GM19351 (cell line): ENCODE results near the gene CACNG4.

ENCODE experiments used
- ATAC-seq: cut with Tn5 transposase; IDR thresholded peaks from one replicate; pipeline ENCODE4 v1.9.1; 2021; ENCODE audit warnings: mild to moderate bottlenecking, moderate library complexity; ENCODE audit not compliant: unreplicated experiment

CACNG4 gene

GRCh38 chr17:66983414-66984021 lies 19.0 kb downstream of the CACNG4 start:
- ATAC-seq: no peak

- no peak for ATAC-seq
These were observed 20.2 kb downstream of the CACNG4 start for GRCh38 chr17:66984730-66985129.

DNA sequence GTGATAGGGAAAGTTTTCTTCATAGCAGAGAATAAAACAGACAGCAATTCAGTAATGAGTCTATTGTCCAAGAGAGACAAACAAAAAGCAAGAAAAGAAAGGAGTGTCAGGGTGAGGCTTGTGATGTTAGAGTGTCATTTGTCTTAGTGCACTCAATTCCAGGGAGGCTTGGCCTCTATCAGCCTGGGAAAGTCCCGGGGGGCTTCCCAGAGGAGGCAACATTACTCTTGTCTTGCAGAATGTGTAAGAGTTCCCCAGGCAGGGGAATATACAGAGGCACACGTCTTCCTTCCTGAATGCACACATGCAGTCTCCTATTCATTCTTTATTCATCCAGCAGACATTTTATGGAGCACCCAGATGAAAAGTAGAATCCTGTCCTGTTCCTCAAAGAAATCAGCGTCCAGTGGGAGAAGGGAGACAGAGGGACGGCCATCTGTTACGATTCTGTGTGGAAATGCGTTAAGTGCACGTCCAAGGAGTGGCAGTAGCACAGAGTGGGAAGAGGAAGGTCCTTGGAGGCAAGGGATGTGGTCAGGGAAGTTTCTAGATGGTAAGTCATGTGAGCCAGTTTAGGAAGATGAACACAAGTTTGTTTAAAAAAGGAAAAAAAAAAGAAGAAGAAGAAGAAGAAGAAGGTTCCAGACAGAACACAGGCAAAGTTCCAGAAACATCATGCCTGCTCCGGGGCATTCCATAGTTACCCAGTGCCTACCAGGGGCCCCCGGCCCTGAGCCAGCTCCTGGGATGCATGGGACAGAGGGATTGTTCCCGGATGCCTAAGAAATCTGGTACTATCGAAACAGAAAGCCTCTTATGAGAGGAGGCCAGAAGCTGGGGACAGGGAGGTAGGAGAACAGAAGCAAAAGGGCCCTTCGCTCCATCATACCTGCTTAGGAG lies 21.1 kb downstream of the CACNG4 start:
- ATAC-seq: no peak

GRCh38 chr17:66986659-66987058 lies 22.2 kb downstream of the CACNG4 start:
- ATAC-seq: no peak

DNA sequence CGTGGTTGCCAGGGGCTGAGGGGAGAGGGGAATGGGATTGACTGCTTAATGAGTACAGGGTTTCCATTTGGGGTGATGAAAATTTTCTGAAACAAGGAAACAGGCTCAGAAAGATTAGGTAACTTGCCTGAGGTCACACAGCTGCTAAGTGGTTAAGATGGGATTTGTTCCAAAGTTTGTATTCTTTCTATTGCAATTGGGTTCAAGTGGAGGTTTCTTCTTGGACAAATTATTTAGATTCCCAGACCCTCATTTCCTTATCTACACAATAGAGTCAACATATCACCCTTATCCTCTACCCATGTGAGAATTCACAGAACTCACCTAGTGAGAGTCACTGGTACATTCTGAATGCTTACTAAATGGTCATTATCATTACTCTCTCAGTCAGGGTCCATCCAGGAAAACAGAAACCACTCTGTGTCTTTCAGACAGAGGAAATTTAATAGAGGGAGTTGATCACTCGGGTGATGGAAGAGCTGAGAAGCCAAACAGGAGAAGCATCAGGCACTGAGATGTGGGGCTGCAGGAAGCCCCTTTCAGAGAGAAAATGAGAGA lies 22.6 kb downstream of the CACNG4 start:
- no peak for ATAC-seq

- no peak for ATAC-seq
These were observed 23.7 kb downstream of the CACNG4 start for GRCh38 chr17:66988069-66988798.

DNA sequence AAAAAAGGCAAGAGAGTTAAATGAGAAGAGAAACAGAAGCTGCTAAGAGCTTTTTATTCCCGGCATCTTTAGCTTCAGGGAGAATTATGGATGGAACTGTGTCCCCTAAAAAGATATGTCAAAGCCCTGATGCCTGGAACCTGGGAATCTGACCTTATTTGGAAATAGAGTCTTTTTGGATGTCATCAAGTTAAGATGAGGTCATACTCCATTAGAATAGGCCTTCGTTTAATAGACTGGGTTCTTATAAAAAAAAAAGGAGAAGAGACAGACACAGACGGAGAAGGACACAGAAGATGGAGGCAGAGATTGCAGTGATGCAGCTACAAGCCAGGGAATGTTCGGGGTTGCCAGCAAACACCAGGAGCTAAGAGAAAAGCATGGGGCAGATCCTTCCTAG lies 24.6 kb downstream of the CACNG4 start:
- ATAC-seq: no peak

DNA sequence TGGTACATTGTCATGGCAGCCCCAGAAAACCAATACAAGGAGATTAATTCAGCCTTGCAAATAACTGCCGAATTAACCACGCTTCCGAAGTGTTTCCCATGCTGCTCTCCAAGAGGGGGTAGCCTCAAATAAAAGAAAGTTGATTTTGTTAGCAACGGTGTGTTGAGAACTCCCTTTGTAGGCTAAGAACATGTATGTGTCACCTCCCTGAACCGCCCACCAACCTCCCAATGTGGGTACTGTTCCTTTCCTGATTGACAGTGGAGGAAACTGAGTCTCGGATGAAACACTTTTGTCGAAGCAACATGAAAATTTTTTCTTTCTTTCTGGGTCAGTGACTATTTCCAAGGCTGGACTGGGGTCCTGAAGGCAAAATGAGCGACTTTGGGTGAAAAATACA lies 25.1 kb downstream of the CACNG4 start:
- no peak for ATAC-seq

DNA sequence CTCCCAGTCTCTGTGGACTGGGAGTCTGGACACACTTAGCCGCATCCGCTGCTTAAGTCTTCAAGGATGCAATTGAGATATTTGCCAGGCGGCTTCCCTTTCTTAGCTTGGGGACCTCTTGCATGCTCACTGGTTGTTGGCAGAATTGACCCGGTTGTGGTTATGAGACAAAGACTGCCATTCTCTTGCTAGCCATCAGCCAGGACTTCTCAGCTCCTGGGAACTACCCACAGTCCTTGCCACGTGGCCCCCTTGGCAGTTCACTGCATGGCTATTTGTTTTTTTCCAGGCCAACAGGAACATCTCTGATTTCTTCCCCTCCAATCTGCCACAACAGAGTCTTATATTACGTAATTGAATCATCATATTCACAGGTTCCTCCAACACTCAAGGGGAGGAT lies 25.5 kb downstream of the CACNG4 start:
- no peak for ATAC-seq

DNA sequence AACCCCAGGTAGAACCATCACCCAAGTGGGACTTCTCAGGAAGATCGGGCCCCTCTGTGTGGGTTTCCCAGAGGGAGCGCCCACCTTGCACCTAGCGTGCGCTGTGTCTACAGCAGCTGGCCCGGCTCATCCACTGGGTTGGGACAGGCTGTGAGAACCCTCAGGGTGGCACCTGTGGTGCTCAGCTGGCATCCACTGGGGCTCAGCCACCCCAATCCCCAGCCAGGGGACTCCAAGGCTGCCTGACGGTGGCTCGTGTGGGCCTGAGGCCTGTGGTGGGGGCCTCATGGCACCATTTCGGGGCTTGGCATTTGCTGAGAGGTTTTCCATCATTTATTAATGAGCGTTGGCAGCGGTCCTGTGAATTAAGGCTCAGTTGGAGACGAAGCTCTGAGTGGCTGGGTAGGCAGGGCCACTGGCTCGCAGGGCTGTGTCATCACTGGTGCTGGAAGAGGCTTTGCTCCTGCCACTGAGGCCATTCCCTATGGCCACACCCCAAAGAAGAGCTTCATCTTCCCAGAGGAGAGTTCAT lies 28.5 kb downstream of the CACNG4 start:
- ATAC-seq: no peak

- no peak for ATAC-seq
These were observed 29.9 kb downstream of the CACNG4 start for GRCh38 chr17:66994361-66994760.

DNA sequence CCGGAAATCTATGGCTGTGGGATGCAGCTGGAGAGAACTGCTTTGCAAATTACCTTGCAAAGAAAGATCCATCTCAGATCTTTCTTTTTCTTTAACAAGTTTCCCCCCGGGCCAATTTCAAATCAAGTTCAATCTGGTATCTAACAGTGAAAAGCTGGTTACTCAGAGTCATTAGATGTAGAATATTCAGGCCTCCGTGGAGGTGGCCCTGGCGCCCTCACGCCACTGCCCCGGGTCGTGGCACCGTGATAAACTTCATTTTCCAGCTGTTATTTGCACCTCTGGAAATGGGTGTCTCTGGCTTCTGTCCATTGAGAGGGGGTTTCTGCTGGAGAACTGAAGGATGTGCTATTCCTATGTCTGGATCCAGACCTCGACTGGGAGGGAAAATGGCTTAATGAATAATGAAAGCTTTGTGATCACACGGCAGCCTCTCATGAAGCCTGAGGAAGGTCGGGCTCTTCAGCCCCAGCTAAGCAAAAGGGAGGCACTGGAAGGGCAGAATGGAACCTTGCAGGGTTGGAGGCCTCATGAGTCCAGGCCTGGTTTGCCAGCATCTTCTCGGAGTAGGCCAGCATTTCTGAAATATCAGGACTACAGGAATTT lies 30.5 kb downstream of the CACNG4 start:
- no peak for ATAC-seq

- no peak for ATAC-seq
These were observed 31.4 kb downstream of the CACNG4 start for GRCh38 chr17:66995944-66996343.

- no peak for ATAC-seq
These were observed 32.4 kb downstream of the CACNG4 start for GRCh38 chr17:66996926-66997325.

GRCh38 chr17:67003231-67003630 lies 38.7 kb downstream of the CACNG4 start:
- no peak for ATAC-seq

- no peak for ATAC-seq
These were observed 39.7 kb downstream of the CACNG4 start for GRCh38 chr17:67004181-67004580.

DNA sequence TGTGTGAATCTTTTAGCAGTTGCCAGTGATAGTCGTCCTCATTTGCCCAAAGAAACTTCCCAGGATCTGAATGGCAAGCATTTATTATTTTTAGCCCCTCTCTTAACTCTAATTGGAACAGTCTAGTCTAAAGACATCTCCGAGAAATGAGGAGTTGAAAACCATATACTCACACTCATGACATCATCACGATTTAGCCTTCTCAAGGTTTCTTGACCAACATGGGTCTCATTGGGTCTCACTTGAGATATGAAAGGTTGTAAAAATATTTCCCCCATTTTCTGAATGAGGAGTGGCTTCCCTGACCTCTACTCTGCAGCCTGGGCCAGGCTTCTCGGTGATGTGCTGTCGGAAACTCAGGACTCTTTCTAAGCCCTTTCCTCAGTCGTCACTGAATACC lies 42.8 kb downstream of the CACNG4 start:
- no peak for ATAC-seq

DNA sequence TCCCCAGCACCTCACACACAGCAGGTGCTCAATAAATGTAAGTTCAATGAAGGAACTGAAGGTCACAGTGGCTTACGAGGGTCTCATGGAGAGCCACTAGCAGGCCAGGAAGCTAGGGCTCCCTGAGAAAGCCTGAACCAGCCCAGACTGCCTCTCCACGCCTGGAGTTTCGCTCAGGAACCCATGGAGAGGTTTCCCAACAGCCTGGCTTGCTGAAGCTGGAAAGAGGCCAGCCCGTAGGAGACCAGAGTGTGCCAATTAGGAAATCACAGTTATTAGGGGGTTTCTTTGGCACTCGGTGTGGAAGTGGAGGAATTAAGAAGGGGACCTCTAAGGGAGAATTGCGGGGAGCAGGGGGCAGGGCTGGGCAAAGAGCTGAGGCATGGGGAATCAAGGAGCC lies 43.6 kb downstream of the CACNG4 start:
- ATAC-seq: no peak

DNA sequence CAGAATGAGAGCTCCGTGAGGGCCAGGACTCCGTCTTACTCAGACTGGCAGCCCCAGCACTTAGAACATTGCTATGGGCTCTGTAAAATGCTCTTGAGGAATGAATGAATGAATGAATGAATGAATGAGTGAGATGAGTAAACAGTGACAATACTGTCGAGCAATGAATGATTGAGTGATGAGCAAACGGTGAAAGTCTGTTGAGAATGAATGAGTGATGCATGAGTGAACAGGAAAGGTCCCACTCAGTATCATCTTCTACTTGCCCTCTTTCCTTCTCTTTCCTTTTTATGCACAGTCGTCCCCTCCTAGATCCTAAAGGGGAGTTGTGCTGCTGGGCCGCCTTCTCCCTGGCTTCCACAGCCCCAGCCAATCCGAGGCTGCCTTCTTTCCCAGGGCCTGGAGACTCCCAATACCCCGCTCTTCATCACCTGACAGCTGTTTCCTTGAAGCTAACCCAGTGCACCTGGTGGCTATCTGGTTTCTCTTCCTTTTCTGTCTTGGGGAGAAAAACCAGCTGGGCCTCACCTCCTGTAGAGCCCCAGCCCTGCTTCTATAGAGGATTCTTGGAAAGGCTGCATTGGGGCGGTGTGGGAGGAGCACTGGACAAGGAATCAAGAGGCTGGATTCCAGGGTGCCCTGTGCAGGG lies 47.1 kb downstream of the CACNG4 start:
- ATAC-seq: no peak

- ATAC-seq: no peak
These were observed 49.4 kb downstream of the CACNG4 start for GRCh38 chr17:67013891-67014290.
